GM20431 (cell line): ENCODE measurements around the gene CAMKK2.
"Not testable (repeated sequence)": the region's sequence is repeated elsewhere in the genome, so short reads cannot be mapped to it uniquely, and the experiment has no call there.

Experiments used
- in situ Hi-C: fragments of 300-500 bp; cut with MseI, MboI; formaldehyde crosslinking; loops from one replicate; pipeline ENCODE4 v1.15.0; 2020; ENCODE audit warnings: low sequenced_read_pairs; ENCODE audit not compliant: unreplicated experiment

CAMKK2 gene

GRCh38 chr12:121300083-121300819, 3.7 kb upstream of the CAMKK2 start:
- in situ Hi-C loops, result no loop called here

DNA sequence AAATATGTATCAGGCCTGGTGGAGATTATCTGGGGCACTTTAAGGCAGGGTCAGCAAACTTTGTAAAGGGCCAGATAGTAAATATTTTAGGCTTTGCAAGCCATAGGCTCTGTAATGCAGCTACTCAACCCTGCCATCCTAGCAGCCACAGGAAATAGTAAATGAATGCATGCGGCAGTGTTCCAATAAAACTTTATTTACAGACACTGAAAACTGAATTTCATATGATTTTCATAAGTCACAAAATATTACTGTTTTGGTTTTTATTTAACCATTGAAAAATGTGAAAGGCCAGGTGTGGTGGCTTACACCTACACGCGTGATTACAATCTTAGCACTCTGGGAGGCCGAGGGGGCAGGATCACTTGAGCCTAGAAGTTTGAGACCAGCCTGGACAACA, 3.2 kb upstream of the CAMKK2 start:
- in situ Hi-C loops, result no loop called here

- in situ Hi-C loops, result not testable (repeated sequence)
Measured at GRCh38 chr12:121298411-121298810, 1.9 kb upstream of the CAMKK2 start.

- in situ Hi-C loops, result no loop called here
Measured at GRCh38 chr12:121297435-121297991, 1.0 kb upstream of the CAMKK2 start.

GRCh38 chr12:121295746-121296617, 527 bp downstream of the CAMKK2 start:
- in situ Hi-C loops, result no loop called here

GRCh38 chr12:121295116-121295745, 1.3 kb downstream of the CAMKK2 start:
- in situ Hi-C loops, result no loop called here

DNA sequence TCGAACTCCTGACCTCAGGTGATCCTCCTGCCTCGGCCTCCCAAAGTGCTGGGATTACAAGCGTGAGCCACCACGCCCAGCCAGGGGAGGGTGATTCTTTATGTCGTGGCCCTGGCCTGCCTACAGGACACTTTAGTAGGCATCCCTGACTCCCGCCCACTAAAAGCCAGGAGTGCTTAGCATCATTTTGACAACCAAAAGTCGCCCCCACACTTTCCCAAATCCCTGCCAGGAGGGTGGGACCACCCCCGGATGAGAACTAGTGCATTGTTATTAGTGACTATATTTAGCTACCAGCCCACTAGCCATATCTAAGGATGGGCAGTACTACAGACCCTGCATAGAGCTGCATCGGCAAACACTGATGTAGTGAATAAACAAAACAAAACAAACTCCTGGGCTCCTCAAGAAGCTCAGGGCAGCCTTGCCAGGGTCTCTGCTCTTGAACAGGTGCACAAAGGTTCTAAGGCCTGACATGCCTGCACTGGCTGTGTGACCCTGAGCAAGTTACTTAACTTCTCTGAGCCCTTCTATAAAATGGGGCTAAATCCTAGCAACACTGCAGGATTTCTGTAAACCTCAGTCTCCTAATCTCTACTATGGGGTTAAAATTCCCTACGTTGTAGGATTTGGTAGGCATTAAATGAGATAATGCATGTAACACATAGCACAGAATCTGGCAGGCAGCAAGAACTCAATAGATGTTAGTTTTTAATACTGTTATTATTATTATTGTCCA, 2.2 kb downstream of the CAMKK2 start:
- in situ Hi-C loops, result no loop called here

- in situ Hi-C loops, result no loop called here
Measured at GRCh38 chr12:121293603-121294002, 2.9 kb downstream of the CAMKK2 start.

DNA sequence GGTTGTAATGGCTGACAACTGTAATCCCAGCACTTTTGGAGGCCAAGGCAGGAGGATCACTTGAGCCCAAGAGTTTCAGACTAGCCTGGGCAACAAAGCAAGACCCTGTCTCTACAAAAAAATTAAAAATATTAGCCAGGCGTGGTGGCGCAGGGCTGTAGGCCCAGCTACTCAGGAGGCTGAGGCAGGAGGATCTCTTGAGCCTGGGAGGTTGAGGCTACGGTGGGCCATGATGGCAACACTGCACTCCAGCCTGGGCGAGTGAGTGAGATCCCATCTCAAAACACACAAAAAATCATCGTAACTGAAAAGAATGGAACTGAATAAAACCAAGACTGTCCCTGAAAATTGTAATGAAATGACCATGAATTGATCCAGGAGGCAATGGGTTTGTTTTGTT, 6.1 kb downstream of the CAMKK2 start:
- in situ Hi-C loops, result no loop called here

- in situ Hi-C loops, result no loop called here
Measured at GRCh38 chr12:121289962-121290361, 6.5 kb downstream of the CAMKK2 start.

DNA sequence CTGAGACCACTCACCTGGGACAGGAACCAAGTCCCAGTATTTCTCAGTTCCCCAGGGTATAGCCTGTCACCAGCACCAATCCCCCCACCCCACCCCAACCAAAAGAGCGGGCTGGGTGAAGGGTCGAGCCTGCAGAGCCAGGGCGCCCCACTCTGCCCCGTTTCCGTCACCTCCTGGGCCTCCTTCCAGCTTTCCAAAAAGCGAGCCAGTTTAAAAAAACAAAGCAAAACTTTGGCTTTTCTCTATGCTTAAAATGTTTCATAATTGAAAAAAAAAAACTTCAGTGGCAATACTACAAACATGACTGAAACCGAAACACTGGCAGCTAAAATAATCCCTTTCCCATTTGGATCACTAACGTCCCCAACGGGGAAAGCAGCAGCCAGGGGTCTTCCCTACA, 7.5 kb downstream of the CAMKK2 start:
- in situ Hi-C loops, result no loop called here

GRCh38 chr12:121288158-121288845, 8.2 kb downstream of the CAMKK2 start:
- in situ Hi-C loops, result no loop called here

GRCh38 chr12:121287267-121287954, 9.1 kb downstream of the CAMKK2 start:
- in situ Hi-C loops, result no loop called here

- in situ Hi-C loops, result no loop called here
Measured at GRCh38 chr12:121285856-121286255, 10.7 kb downstream of the CAMKK2 start.

GRCh38 chr12:121284551-121285390, 11.7 kb downstream of the CAMKK2 start:
- in situ Hi-C loops, result no loop called here

- in situ Hi-C loops, result no loop called here
Measured at GRCh38 chr12:121283841-121284240, 12.7 kb downstream of the CAMKK2 start.

DNA sequence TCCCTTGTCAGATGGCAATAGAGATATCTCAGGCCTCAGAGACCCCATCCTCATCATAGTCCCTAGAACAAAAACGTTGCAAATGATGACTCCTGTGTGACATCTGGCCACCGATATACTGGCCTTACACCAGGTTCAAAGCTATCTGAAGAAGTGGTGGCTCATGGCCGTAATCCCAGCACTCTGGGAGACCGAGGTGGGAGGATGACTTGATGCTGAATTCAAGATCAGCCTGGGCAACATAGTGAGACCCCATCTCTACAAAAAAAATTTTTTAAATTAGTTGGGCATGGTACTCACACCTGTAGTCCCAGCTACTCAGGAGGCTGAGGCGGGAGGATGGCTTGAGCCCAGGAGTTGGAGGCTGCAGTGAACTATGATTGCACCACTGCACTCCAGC, 13.1 kb downstream of the CAMKK2 start:
- in situ Hi-C loops, result no loop called here

- in situ Hi-C loops, result not testable (repeated sequence)
Measured at GRCh38 chr12:121282910-121283309, 13.6 kb downstream of the CAMKK2 start.
